GM18499 (cell line): ENCODE data around the gene IGFL1.
"Not testable (repeated sequence)": the region's sequence is repeated elsewhere in the genome, so short reads cannot be mapped to it uniquely, and the experiment has no call there.

Source experiments
- ATAC-seq: cut with Tn5 transposase; IDR thresholded peaks from one replicate; pipeline ENCODE4 v1.9.1; 2021; ENCODE audit warnings: moderate number of reproducible peaks; ENCODE audit not compliant: insufficient read depth, unreplicated experiment

IGFL1 gene

DNA sequence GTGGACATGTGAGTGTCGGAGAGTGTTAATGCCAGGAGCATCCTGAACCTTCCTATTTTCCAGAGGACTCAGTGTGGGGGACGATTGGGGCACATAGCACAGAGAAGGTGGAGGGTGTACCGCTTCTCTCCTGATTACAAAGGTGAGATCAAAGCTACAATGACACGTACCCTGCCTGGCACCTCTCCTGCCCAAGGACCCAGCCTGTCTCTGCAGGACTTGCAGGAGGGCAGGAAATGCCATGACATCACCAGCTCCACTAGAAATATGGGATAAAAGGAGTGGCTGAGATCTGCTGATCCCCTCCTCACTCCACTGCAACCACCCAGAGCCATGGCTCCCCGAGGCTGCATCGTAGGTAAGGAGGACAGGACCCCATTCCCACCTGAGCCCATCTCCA, at the start of gene IGFL1:
Gene IGFL1 (plus strand): TSS at position 301 of the 400 bp plus-strand sequence. CDS start 33 bp downstream, at position 334.
- no peak for ATAC-seq

GRCh38 chr19:46180701-46181387, 48.7 kb upstream of the IGFL1 start:
- ATAC-seq: no peak

DNA sequence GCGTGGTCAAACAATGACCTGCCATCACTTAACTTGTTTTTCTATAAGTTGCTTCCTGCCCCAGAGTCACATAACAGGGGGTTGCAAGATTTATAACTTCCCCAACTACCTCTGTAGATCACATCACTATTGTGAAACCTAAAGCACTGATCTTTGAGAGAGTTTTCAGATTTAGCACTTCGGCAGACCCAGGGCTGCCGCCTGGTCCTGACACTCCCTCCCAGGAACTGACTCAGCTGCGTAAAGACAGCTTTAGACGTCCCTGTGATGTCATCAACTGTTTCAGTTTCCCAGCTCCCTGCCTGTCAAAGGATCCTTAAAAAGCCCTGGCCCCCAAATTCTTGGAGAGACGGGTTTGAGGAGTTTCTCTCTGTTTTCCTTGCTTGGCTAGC, 48.2 kb upstream of the IGFL1 start:
- no peak for ATAC-seq

GRCh38 chr19:46182476-46182875, 47.1 kb upstream of the IGFL1 start:
- no peak for ATAC-seq

DNA sequence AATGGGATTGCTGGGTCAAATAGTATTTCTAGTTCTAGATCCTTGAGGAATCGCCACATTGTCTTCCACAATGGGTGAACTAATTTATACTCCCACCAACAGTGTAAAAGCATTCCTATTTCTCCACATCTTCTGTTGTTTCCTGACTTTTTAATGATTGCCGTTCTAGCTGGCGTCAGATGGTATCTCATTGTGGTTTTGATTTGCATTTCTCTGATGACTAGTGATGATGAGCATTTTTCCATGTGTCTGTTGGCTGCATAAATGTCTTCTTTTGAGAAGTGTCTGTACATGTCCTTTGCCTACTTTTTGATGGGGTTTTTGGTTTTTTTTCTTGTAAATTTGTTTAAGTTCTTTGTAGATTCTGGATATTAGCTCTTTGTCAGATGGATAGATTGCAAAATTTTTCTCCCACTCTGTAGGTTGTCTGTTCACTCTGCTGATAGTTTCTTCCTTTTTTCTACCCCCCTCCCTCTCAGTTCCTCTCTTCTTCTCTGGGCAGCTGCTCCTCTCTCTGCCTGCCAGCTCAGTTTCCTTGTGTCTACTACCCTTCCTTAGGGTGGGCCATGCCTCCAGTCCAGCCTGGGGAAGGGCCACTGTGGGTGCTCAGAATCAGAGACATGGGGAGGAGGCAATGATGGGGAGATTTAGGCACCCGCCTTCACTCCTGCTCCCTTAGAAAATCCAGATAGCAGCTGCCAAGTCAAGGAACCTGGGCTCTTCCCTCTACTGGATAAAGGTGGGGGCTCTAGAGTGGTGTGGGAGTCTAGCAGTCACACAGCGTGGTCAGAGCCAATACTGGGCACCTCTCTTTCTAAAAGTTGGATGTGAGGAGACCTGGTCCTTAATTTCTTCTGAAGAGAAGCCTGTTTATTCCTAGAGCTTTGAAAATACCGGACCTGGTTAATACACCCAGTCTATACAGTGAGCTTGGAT, 44.5 kb upstream of the IGFL1 start:
- ATAC-seq: not testable (repeated sequence)

GRCh38 chr19:46186101-46186716, 43.3 kb upstream of the IGFL1 start:
- no peak for ATAC-seq

GRCh38 chr19:46186717-46187101, 42.8 kb upstream of the IGFL1 start:
- no peak for ATAC-seq

- no peak for ATAC-seq
Observed at GRCh38 chr19:46189971-46190888, 39.3 kb upstream of the IGFL1 start.

- no peak for ATAC-seq
Observed at GRCh38 chr19:46191356-46191755, 38.2 kb upstream of the IGFL1 start.

DNA sequence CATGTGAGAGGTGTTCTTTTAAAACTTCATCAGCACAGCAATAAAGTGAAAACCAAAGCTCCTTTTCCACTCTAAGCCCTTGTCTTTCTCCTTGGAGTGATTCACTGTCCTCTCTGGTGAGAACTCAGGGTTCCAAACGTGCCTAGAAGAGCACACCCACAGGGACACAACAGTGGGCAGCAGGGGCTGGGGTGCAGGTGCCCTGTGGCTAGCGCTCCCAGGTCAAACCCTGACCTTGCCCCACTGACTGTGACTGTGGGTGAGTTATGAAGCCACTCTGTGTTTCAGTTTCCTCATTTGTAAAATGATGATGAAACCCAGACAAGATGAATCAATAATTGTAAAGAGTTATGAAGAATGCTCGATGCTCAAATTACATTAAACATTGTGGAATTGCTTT, 37.6 kb upstream of the IGFL1 start:
- ATAC-seq: no peak

- not testable (repeated sequence) for ATAC-seq
Observed at GRCh38 chr19:46192626-46192991, 36.9 kb upstream of the IGFL1 start.

DNA sequence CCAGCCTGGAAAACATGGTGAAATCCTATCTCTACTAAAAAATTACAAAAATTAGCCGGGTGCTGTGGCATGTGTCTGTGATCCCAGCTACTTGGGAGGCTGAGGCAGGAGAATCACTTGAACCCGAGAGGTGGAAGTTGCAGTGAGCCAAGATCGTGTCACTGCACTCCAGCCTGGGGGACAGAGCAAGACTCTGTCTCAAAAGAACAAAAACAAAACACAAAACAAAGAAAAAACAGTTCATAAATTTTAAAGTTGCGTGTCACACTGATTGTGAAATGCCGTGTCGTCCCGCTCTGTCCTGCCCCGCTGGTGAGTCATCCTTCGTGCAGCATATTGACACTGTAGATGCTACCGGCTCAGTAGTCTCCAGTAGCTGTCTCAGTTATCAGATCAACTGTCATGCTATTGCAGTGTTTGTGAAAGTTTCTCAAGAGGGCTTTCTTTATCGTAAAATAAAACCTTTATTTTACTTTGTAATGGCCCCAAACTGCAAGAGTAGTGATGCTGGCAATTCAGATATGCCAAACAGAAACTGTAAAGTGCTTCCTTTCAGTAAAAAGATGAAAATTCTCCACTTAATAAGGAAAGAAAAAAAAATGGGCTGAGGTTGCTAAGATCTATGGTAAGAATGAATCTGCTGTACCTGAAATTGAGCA, 36.4 kb upstream of the IGFL1 start:
- no peak for ATAC-seq

DNA sequence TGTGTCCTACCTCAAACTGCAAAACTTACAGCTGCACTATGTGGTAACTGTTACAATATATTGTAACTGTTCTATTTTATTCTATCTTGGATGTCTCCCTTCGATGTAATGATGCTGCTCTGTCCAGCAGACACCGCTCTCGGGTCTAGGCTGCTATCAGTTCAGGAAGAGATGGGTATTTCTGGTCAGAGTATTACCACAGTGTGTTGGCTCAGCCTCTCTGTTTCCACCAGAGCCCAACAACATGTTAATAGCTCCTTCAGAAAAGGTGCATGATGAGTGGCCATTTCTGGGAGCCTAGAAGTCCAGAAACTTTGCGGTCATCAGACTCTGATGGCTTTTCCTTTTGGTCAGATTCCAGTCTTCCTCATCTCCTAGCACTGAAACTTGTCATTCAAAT, 35.9 kb upstream of the IGFL1 start:
- ATAC-seq: no peak

DNA sequence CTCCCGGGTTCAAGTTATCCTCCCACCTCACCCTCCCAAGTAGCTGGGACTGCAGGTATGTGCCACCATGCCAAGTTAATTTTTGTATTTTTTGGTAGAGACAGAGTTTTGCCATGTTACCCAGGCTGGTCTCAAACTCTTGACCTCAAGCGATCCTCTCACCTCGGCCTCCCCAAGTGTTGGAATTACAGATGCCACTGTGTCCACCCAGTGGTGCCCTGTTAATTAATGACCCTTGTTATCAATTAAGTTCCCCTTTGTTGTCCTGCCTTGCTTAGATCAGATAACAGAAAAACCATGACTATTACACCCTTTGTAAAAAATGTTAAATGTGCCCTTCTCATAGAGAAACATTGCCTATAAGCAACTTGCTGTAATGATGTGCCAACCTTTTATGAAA, 34.4 kb upstream of the IGFL1 start:
- ATAC-seq: no peak

- ATAC-seq: not testable (repeated sequence)
Observed at GRCh38 chr19:46195919-46196318, 33.6 kb upstream of the IGFL1 start.

- no peak for ATAC-seq
Observed at GRCh38 chr19:46196410-46197124, 33.0 kb upstream of the IGFL1 start.

- ATAC-seq: no peak
Observed at GRCh38 chr19:46197314-46198070, 32.0 kb upstream of the IGFL1 start.

- ATAC-seq: no peak
Observed at GRCh38 chr19:46198756-46199155, 30.8 kb upstream of the IGFL1 start.
